ENCODE data around the gene C2CD4D.
"Not testable (repeated sequence)": the region's sequence is repeated elsewhere in the genome, so short reads cannot be mapped to it uniquely, and the experiment has no call there.

DNA sequence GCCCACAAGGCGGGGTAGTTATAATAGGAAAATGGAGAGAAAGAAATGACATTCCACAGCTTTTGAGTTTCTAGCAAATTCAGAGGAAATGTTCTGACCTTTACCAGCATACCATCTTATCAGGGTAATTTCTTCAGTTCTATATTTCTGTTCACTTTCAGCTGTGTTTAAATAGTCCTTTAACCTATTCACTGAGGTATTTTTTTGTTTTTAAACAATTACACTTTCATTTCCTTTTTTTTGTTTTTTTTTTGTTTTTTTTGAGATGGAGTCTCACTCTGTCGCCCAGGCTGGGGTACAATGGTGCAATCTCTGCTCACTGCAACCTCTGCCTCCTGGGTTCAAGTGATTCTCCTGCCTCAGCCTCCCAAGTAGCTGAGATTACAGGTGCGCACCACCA lies 44.8 kb upstream of the C2CD4D start:
- TF ChIP-seq, protein P1, sequence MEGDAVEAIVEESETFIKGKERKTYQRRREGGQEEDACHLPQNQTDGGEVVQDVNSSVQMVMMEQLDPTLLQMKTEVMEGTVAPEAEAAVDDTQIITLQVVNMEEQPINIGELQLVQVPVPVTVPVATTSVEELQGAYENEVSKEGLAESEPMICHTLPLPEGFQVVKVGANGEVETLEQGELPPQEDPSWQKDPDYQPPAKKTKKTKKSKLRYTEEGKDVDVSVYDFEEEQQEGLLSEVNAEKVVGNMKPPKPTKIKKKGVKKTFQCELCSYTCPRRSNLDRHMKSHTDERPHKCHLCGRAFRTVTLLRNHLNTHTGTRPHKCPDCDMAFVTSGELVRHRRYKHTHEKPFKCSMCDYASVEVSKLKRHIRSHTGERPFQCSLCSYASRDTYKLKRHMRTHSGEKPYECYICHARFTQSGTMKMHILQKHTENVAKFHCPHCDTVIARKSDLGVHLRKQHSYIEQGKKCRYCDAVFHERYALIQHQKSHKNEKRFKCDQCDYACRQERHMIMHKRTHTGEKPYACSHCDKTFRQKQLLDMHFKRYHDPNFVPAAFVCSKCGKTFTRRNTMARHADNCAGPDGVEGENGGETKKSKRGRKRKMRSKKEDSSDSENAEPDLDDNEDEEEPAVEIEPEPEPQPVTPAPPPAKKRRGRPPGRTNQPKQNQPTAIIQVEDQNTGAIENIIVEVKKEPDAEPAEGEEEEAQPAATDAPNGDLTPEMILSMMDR (conservative IDR thresholded peaks at IDR 0.05), result not testable (repeated sequence)
- TF ChIP-seq ZFX (IDR thresholded peaks at IDR 0.05), result not testable (repeated sequence)
